D721Med (cell line): ENCODE data around the gene STS.
"Not testable (repeated sequence)": the region's sequence is repeated elsewhere in the genome, so short reads cannot be mapped to it uniquely, and the experiment has no call there.

Experiments
- DNase-seq: peaks from one replicate; pipeline ENCODE4 v3.0.0; 2011; ENCODE audit warnings: low spot score; ENCODE audit not compliant: insufficient read length
- FAIRE-seq: peaks from 2 replicates; lab custom pipeline; 2011; peaks lifted over from hg19 to GRCh38; lab: Jason Lieb, UNC
- TF ChIP-seq, protein P1 (sequence below): IDR thresholded peaks from 2 replicates; pipeline ENCODE4 v1.5.1; 2012; ENCODE audit warnings: mild to moderate bottlenecking, control low read depth; ENCODE audit not compliant: insufficient read depth; ENCODE audit errors: missing control alignments

Gene STS

GRCh38 chrX:7170898-7171297 is 23.4 kb downstream of the STS start:
- DNase-seq (no peak), FAIRE-seq (no peak)
- TF ChIP-seq, protein P1, sequence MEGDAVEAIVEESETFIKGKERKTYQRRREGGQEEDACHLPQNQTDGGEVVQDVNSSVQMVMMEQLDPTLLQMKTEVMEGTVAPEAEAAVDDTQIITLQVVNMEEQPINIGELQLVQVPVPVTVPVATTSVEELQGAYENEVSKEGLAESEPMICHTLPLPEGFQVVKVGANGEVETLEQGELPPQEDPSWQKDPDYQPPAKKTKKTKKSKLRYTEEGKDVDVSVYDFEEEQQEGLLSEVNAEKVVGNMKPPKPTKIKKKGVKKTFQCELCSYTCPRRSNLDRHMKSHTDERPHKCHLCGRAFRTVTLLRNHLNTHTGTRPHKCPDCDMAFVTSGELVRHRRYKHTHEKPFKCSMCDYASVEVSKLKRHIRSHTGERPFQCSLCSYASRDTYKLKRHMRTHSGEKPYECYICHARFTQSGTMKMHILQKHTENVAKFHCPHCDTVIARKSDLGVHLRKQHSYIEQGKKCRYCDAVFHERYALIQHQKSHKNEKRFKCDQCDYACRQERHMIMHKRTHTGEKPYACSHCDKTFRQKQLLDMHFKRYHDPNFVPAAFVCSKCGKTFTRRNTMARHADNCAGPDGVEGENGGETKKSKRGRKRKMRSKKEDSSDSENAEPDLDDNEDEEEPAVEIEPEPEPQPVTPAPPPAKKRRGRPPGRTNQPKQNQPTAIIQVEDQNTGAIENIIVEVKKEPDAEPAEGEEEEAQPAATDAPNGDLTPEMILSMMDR = no peak

- not testable (repeated sequence) for DNase-seq, FAIRE-seq
Measured at GRCh38 chrX:7178859-7179258, 31.3 kb downstream of the STS start.

DNA sequence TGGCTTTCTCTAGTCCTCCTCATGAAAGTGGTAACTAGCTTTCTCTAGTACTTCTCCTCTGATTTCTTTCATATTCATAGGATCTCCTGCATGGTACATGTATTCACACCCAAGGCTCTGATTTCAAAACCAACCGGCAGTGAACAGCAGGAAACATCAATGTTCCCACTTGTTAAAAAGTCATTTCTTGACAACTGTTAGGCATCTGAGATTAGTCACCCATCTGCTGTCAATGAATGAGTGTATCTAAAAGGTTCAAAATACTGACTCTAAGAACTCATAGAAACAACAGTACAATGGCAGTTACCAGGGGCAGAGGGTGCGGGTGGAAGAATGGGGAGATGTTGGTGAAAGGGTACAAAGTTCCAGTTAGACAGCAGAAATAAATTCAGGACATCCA is 31.9 kb downstream of the STS start:
- FAIRE-seq = no peak
- DNase-seq = no peak
- TF ChIP-seq, protein P1 = no peak

GRCh38 chrX:7184816-7185215 is 37.3 kb downstream of the STS start:
- DNase-seq (no peak), FAIRE-seq (no peak)
- TF ChIP-seq, protein P1 = no peak

GRCh38 chrX:7188672-7189071 is 41.2 kb downstream of the STS start:
- no peak for DNase-seq
- TF ChIP-seq, protein P1 = no peak
- FAIRE-seq = no peak

DNA sequence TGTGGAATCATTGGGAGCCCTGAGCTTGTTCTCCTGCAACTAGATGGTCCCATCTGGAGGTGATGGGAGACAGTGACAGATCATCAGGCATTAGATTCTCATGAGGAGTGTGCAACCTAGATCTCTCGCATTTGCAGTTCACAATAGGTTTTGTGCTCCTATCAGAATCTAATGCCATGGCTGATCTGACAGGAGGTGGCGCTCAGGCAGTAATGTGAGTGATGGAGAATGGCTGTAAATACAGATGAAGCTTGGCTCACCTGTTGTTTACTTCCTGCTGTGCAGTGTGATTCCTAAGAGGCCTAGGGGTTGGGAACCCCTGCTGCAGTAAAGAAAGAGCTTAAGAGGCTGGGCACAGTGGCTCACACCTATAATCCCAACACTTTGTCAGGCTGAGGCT is 42.6 kb downstream of the STS start:
- FAIRE-seq = no peak
- no peak for DNase-seq
- TF ChIP-seq, protein P1 = no peak

GRCh38 chrX:7191681-7192110 is 44.2 kb downstream of the STS start:
- TF ChIP-seq, protein P1 = no peak
- DNase-seq (no peak), FAIRE-seq (no peak)

GRCh38 chrX:7192871-7193270 is 45.4 kb downstream of the STS start:
- TF ChIP-seq, protein P1 = no peak
- no peak for FAIRE-seq
- DNase-seq = no peak
